Activated naive CD4-positive, alpha-beta T cell treated with anti-CD3 and anti-CD28 coated beads, Interleukin-2, amount 50 U/mL, for 24 hours (primary cell): ENCODE data around the gene ADAM11.
A peak's percentile ranks its signal among the peaks of the same experiment; 100 is the strongest.
"Not testable (repeated sequence)": the region's sequence is repeated elsewhere in the genome, so short reads cannot be mapped to it uniquely, and the experiment has no call there.

ENCODE experiments used
- H3K27ac Mint-ChIP-seq: one replicate; pipeline ENCODE4 v1.8.0; 2021; ENCODE audit warnings: mild to moderate bottlenecking, mixed read lengths
- H3K27me3 Mint-ChIP-seq: one replicate; pipeline ENCODE4 v1.8.0; 2021; ENCODE audit warnings: mixed read lengths
- H3K36me3 Mint-ChIP-seq: one replicate; pipeline ENCODE4 v1.8.0; 2021; ENCODE audit warnings: mixed read lengths
- H3K4me1 Mint-ChIP-seq: one replicate; pipeline ENCODE4 v1.8.0; 2021; ENCODE audit warnings: mixed read lengths
- H3K4me3 Mint-ChIP-seq: one replicate; pipeline ENCODE4 v1.8.0; 2021; ENCODE audit warnings: mild to moderate bottlenecking, mixed read lengths
- H3K9me3 Mint-ChIP-seq: one replicate; pipeline ENCODE4 v1.8.0; 2021; ENCODE audit warnings: mixed read lengths

ADAM11 gene

DNA sequence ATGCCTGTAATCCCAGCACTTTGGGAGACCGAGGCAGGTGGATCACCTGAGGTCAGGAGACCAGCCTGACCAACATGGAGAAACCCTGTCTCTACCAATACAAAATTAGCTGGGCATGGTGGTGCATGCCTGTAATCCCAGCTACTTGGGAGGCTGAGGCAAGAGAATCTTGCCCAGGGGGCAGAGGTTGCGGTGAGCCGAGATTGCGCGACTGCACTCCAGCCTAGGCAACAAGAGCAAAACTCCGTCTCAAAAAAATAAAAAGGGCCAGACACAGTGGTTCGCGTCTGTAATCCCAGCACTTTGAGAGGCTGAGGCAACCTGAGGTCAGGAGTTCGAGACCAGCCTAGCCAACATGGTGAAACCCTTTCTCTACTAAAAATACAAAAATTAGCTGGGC is 66.4 kb downstream of the ADAM11 start:
- not testable (repeated sequence) for H3K27ac Mint-ChIP-seq, H3K36me3 Mint-ChIP-seq, H3K4me3 Mint-ChIP-seq, H3K9me3 Mint-ChIP-seq
- Mint-ChIP-seq H3K4me1 (peaks cover 11% of the 10 kb centered on the region), H3K27me3 (peaks cover 33% of the 10 kb centered on the region)

DNA sequence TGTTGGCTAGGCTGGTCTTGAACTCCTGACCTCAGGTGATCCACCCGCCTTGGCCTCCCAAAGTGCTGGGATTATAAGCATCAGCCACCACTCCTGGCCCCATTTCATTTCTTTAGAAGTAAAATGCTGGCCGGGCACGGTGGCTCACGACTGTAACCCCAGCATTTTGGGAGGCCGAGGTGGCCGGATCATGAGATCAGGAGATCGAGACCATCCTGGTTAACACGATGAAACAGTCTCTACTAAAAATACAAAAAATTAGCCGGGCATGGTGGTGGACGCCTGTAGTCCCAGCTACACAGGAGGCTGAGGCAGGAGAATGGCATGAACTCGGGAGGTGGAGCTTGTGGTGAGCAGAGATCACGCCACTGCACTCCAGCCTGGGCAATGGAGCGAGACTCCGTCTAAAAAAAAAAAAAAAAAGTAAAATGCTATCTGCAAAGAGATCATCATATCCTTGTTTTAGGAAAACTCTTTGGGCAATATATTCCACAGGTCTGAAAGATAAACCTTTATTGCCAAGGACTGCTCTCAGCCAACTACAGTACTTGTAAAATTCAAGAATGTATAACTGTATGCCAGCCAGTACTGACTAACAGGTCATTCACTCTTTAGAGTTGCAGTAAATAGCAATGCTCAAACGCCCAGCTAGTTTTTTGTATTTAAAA is 67.5 kb downstream of the ADAM11 start:
- H3K4me1 Mint-ChIP-seq, result peaks cover 11% of the 10 kb centered on the region
- H3K4me3 Mint-ChIP-seq, result no peak overlapping the region
- no peaks in the 10 kb centered on the region for H3K36me3 Mint-ChIP-seq
- H3K27ac Mint-ChIP-seq, result no peak overlapping the region
- peaks cover 33% of the 10 kb centered on the region for H3K27me3 Mint-ChIP-seq
- H3K9me3 Mint-ChIP-seq, result no peaks in the 10 kb centered on the region

DNA sequence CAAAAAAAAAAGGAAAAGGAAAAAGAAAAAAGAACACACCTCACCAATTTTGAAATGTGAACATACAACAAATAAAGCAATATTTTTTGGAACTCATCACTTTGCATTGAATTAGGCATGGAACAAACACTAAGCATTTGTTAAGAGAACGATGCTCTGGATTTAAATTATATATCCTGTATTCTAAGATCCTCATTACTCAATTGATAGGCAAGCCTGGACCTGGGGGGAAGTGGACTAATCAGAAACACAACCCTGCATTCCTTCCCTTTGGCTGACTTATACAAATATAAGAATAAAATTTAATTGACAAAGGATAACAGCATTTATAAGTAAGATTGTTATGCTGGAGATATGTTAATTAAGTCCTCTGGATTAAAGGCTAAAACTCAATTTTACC is 69.1 kb downstream of the ADAM11 start:
- Mint-ChIP-seq H3K27ac (no peak overlapping the region), H3K36me3 (no peaks in the 10 kb centered on the region), H3K27me3 (peaks cover 33% of the 10 kb centered on the region), H3K4me1 (peaks cover 11% of the 10 kb centered on the region), H3K4me3 (no peak overlapping the region), H3K9me3 (no peaks in the 10 kb centered on the region)

DNA sequence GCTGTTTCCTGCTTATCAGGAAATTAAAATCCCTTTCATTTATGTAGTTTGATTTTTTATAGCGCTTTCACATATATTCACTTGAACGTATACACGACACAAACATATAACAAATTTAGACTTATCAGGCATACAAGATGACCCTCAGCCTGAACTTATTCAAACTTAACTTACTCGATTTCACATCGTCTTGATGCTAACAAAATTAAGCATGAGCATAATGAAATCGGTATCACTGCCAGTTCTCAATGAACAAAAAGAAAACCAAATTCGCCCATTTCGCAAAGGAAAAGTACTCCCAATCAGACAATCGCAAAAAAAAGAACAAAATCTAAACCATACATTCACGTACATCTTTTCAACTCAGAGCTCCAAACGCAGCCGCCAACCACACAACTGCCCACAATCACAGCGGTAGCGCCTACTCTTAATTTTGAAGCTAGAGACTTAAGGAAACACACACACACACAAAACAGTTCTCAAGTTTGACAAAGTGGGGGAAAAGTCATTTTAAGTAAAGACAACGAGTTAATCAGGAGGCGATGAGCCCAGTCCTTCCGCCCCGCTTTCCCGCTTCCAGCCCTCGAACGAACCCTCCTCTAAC is 70.2 kb downstream of the ADAM11 start:
- Mint-ChIP-seq H3K9me3 (no peaks in the 10 kb centered on the region), H3K4me3 (peak overlapping the region; percentile 84), H3K27ac (peak overlapping the region; percentile 63), H3K27me3 (peaks cover 34% of the 10 kb centered on the region), H3K36me3 (no peaks in the 10 kb centered on the region), H3K4me1 (peaks cover 11% of the 10 kb centered on the region)

DNA sequence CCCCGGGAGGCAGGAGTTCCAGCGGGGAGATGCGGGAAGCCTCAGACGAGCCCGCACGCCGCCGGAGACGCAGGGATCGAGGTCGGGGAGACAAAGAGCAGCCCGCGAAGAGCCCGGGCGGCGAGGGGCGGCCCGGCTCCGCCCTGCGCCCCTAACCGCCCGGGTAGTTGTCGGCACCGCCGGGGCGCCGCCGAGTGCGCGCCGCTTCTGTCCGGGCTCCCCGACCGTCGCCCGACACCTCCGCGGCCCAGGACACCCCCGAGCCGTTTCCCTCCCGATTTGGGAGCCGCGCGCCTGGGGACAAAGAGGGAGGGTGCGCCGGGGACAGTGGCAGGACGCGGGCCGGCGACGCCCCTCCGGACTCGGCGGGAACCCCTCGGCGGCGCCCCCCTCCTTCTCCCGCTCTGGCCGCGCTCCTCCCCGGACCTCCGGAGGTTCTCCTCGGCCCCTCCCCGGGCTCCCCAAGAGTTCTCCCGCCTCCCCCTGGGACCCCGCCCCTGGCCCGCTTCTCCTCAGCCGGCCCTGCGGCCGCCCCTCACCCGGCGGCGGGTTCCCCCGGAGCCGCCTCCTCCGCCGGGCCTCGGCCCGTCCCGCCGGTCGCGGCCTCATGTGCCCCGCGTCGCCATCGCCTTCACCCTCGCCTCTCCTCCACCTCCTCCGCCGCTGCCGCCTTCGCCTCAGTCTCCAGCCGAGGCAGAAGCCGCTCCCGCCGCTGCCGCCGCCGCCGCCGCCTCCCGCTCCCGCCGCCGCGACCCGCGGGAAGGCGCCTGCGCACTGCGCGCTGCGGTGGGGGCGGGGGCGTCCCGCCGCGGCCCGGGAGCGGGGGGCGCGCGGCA is 71.0 kb downstream of the ADAM11 start, which contains the start of gene GJC1:
Gene GJC1, minus strand, starts transcription at position 765 of the 836 bp plus-strand sequence. CDS start 24,470 bp downstream, outside the sequence.
- Mint-ChIP-seq H3K27ac (peak within 1 kb of the TSS; percentile 63), H3K36me3 (no peaks in the 10 kb centered on the region), H3K9me3 (no peaks in the 10 kb centered on the region), H3K27me3 (peaks cover 32% of the 10 kb centered on the region), H3K4me1 (peaks cover 11% of the 10 kb centered on the region), H3K4me3 (peak within 1 kb of the TSS; percentile 84)

DNA sequence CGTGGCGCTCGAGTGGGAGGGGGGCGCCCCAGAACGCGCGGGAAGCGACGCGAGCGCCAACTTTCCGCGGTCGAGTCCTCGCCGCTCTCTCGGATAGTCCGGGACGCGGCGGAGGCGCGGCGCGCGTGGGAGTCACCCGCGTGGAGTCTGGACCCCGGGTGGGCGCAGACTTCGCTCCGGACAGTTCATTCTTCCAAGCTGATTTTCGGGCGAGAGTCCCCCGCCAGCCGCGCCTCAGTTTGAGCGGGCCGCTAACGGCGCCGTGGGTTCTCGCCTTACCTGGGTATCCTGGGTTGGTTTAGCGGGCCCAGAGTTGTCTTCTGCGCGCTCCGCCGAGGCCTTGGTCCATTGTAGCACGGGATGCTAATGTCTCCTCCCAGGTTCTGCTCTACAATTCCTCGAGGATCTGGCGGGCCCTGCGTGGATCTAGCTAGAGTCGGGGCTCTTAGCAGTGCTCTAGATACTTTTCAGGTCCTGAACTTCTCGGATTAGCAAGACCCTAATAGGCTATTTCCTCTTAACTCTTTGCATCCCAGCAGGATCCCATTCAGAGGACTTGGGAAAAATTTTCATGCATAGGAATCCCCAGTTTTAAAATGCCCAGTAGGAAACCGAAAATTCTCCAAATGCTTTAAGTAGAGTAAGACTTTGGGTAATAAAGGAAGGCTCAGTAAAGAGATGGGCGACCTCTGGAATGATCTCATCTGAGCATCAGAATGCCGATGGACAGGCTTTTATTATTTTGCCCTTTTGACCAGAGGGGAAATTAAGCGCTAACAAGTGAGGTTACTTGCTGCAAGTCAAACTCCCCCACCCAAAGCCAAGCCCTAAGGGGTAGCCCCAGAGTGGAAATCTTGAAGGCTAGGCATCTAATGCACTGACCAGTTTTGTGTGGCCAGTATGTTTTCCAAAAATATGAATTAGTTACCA is 71.8 kb downstream of the ADAM11 start:
- H3K4me1 Mint-ChIP-seq, result peaks cover 11% of the 10 kb centered on the region
- peak overlapping the region; percentile 71 for H3K4me3 Mint-ChIP-seq
- no peaks in the 10 kb centered on the region for H3K36me3 Mint-ChIP-seq
- H3K9me3 Mint-ChIP-seq, result no peaks in the 10 kb centered on the region
- no peak overlapping the region for H3K27ac Mint-ChIP-seq
- H3K27me3 Mint-ChIP-seq, result peaks cover 32% of the 10 kb centered on the region

DNA sequence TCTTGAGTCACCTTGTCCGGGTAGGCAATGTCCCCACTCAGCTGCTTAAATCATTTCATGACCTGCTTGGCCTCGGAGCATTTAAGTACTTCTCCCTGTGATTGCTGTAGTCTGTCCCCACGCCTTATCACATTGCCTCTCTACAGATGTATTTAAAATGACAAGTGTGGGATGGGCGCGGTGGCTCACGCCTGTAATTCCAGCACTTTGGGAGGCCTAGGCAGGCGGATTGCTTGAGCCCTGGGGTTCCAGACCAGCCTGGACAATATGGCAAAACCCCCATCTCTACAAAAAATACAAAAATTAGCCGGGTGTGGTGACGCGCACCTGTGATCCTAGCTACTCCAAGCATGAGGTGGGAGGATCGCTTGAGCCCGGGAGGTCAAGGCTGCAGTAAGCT is 72.6 kb downstream of the ADAM11 start:
- Mint-ChIP-seq H3K36me3 (no peaks in the 10 kb centered on the region), H3K4me3 (no peak overlapping the region), H3K4me1 (peaks cover 11% of the 10 kb centered on the region), H3K9me3 (no peaks in the 10 kb centered on the region), H3K27me3 (peaks cover 32% of the 10 kb centered on the region), H3K27ac (no peak overlapping the region)
